Measurements from ENCODE around the gene CCDC97.

GRCh38 chr19:41366089-41366488, 56.1 kb downstream of the CCDC97 start:
- no peak for TF ChIP-seq CTCF (IDR thresholded peaks at IDR 0.05)
- no peak for TF ChIP-seq POLR2A (IDR thresholded peaks at IDR 0.05)
- TF ChIP-seq EP300 (IDR thresholded peaks at IDR 0.05), result no peak
- no peak for TF ChIP-seq POLR2AphosphoS5 (IDR thresholded peaks at IDR 0.05)

Measured in upper lobe of left lung (tissue), 4 donors.